Uterus (tissue), 4 donors: ENCODE measurements around the gene CDC42BPA. TPM values are rescaled to one million over a fixed set of nuclear protein-coding genes. Genes with fewer than 3 reads are reported as not detected.

Source experiments
- DNase-seq, 2 donors: peaks; one replicate each; pipeline ENCODE4 v3.0.0-alpha.2; 2019 to 2020
- H3K27ac ChIP-seq, 2 donors: fragments of 200-600 bp; sonication (generic); 1 replicate in 1 of 2; 2 replicates in 1 of 2; pipeline ENCODE4 v1.5.1; 2016 to 2018
- H3K27me3 ChIP-seq, 2 donors: fragments of 200-600 bp; sonication (generic); one replicate each; pipeline ENCODE4 v1.5.1; 2018 to 2019; ENCODE audit warnings: control low read depth in 1 of 2
- H3K36me3 ChIP-seq, 2 donors: fragments of 200-600 bp; sonication (generic); one replicate each; pipeline ENCODE4 v1.5.1; 2019; ENCODE audit warnings: control low read depth in 1 of 2
- H3K4me1 ChIP-seq, 2 donors: fragments of 200-600 bp; sonication (generic); one replicate each; pipeline ENCODE4 v1.5.1; 2018 to 2019; ENCODE audit warnings: control low read depth in 1 of 2
- H3K4me3 ChIP-seq, 2 donors: fragments of 200-600 bp; sonication (generic); 1 replicate in 1 of 2; 2 replicates in 1 of 2; pipeline ENCODE4 v1.5.1; 2018 to 2019; ENCODE audit warnings: mild to moderate bottlenecking in 1 of 2
- H3K9me3 ChIP-seq, 2 donors: fragments of 200-600 bp; sonication (generic); one replicate each; pipeline ENCODE4 v1.5.1; 2019; ENCODE audit warnings: control low read depth in 1 of 2
- CTCF ChIP-seq, 4 experiments: fragments of 200-600 bp in 2 of 4; fragments of 450-650 bp in 2 of 4; sonication (generic) in 2 of 4; IDR thresholded peaks; one replicate each; pipeline ENCODE4 v1.5.1; 2016 to 2019; ENCODE audit warnings: antibody characterized with exemption in 4 of 4, mild to moderate bottlenecking in 2 of 4, moderate library complexity in 1 of 4
- POLR2A ChIP-seq, 2 donors: fragments of 450-650 bp; IDR thresholded peaks; one replicate each; pipeline ENCODE4 v1.6.1; 2016; ENCODE audit warnings: antibody characterized with exemption in 2 of 2, mild to moderate bottlenecking in 1 of 2, moderate library complexity in 1 of 2
- intact Hi-C: fragments of 100-400 bp; cut with DNase I; formaldehyde crosslinking; loops from one replicate; pipeline ENCODE4 v1.15.1; 2023; ENCODE audit warnings: low total_unique reads
- total RNA-seq, 4 donors: library from RNA; depleted of rRNA in 3 of 4; stranded (reverse); fragments of >200 nt in 3 of 4; gene quantifications; one replicate each; pipeline versions ENCODE4 v1.1.0 to v1.2.4, GENCODE V29; 2014 to 2023
- donor health status: DM: yes; HTN: yes; CAD: no.

CDC42BPA gene
- total RNA-seq, 4 donors from 2014 or later, result 32.9 to 116 (median 55.2) TPM

- no peaks in the 10 kb centered on the region for H3K9me3 ChIP-seq
- intact Hi-C loops, result no loop called here
- no peak for TF ChIP-seq POLR2A (IDR thresholded peaks at IDR 0.05)
- no peak for TF ChIP-seq CTCF (IDR thresholded peaks at IDR 0.05)
- no peak overlapping the region for H3K27ac ChIP-seq
- no peak for DNase-seq
- no peaks in the 10 kb centered on the region for H3K36me3 ChIP-seq
- no peak overlapping the region for H3K4me3 ChIP-seq
- no peaks in the 10 kb centered on the region for H3K27me3 ChIP-seq
- H3K4me1 ChIP-seq, result no peaks in the 10 kb centered on the region
These were observed 363.5 kb downstream of the CDC42BPA start for GRCh38 chr1:226954777-226955176.

GRCh38 chr1:226954337-226954736 lies 364.0 kb downstream of the CDC42BPA start:
- H3K27ac ChIP-seq, result no peak overlapping the region
- DNase-seq, result no peak

GRCh38 chr1:226953175-226953800 lies 365.0 kb downstream of the CDC42BPA start:
- Histone ChIP-seq H3K4me1 (no peaks in the 10 kb centered on the region), H3K36me3 (no peaks in the 10 kb centered on the region), H3K27me3 (no peaks in the 10 kb centered on the region), H3K4me3 (no peak overlapping the region), H3K27ac (no peak overlapping the region), H3K9me3 (no peaks in the 10 kb centered on the region)
- DNase-seq, result peak in 1 of 2 donors; percentile 1
- intact Hi-C loops, result no loop called here
- TF ChIP-seq POLR2A (IDR thresholded peaks at IDR 0.05) (no peak), CTCF (IDR thresholded peaks at IDR 0.05) (no peak)

More at GRCh38 chr1:226954337-226954736, 364.0 kb downstream of the CDC42BPA start:
- H3K4me3 ChIP-seq, result no peak overlapping the region
- H3K27me3 ChIP-seq, result no peaks in the 10 kb centered on the region
- intact Hi-C loops, result no loop called here
- no peaks in the 10 kb centered on the region for H3K36me3 ChIP-seq
- no peak for TF ChIP-seq POLR2A (IDR thresholded peaks at IDR 0.05)
- no peak for TF ChIP-seq CTCF (IDR thresholded peaks at IDR 0.05)
- no peaks in the 10 kb centered on the region for H3K9me3 ChIP-seq
- no peaks in the 10 kb centered on the region for H3K4me1 ChIP-seq

DNA sequence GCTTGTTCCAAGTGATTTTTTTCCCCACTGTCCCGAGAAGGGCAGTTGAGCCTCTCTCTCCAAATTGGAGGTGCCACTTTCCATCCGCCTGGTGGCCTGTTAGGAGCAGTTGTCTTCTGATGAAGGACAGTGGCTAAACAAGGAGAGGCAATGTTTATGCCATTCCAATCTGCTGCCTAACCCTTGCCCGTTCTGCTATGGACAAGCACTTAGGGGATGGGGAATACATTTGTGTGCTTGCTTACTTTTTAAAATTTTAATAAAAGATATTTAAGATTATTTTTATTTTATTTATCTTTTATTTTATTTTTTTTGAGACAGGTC lies 366.2 kb downstream of the CDC42BPA start:
- Histone ChIP-seq H3K9me3 (no peaks in the 10 kb centered on the region), H3K4me3 (no peak overlapping the region), H3K4me1 (no peaks in the 10 kb centered on the region), H3K27ac (no peak overlapping the region), H3K36me3 (no peaks in the 10 kb centered on the region), H3K27me3 (no peaks in the 10 kb centered on the region)
- intact Hi-C loops, result no loop called here
- no peak for TF ChIP-seq POLR2A (IDR thresholded peaks at IDR 0.05)
- TF ChIP-seq CTCF (IDR thresholded peaks at IDR 0.05), result no peak
- DNase-seq, result no peak

GRCh38 chr1:226951286-226952117 lies 366.8 kb downstream of the CDC42BPA start:
- Histone ChIP-seq H3K36me3 (no peaks in the 10 kb centered on the region), H3K27me3 (no peaks in the 10 kb centered on the region), H3K27ac (no peak overlapping the region), H3K4me1 (no peaks in the 10 kb centered on the region), H3K9me3 (no peaks in the 10 kb centered on the region), H3K4me3 (no peak overlapping the region)
- TF ChIP-seq POLR2A (IDR thresholded peaks at IDR 0.05) (no peak), CTCF (IDR thresholded peaks at IDR 0.05) (no peak)
- intact Hi-C loops, result no loop called here
- DNase-seq, result no peak
